Retina (tissue), 1 donor: ENCODE data around the gene ASCC3.

Source experiments
- DNase-seq: peaks from one replicate; pipeline ENCODE4 v3.0.0-alpha.2; 2016

ASCC3 gene

GRCh38 chr6:100573166-100573565 lies 308.0 kb downstream of the ASCC3 start:
- no peak for DNase-seq

DNA sequence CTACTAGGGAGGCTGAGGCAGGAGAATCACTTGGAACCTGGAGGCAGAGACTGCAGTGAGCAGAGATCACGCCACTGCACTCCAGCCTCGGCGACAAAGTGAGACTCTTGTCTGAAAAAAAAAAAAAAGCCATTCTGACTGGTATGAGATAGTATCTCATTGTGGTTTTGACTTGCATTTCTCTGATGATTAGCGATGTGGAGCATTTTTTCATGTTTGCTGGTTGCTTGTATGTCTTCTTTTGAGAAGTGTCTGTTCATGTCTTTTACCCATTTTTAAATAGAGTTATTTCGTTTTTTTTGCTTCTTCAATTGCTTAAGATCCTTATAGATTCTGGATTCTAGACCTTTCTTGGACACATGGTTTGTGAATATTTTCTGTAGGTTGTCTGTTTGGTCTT lies 312.9 kb downstream of the ASCC3 start:
- DNase-seq: no peak

- no peak for DNase-seq
Observed at GRCh38 chr6:100566563-100566962, 314.6 kb downstream of the ASCC3 start.

DNA sequence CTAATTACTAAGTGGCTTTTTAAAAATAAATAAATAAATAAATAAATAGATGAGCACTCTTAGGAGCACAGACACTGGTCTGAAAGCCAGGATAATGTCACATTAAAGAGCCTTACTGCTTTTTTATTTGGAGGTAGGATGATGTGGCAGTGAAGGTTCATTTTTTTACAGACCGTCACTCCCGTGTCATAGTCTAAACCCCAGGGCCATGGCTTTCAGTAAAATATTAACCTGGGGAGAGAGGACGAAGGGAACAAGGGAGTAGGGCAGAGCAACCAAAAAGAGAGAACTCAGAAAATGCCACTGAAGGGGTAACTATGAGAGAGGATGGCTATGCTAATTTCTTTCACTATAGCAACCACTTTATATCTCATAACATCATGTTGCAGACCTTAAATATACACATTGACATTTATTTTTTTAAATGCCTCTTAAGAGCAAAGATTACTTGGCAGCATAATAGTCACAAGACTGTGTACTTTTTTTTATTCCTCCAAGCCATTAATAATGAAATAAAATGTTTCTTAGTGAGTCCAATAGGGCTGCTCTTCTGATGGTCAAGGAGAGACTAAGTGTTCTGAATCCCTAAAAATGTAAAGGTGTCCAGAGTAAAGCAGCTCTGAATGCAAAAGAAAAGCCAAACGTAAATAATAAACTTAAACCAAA lies 315.6 kb downstream of the ASCC3 start:
- no peak for DNase-seq

DNA sequence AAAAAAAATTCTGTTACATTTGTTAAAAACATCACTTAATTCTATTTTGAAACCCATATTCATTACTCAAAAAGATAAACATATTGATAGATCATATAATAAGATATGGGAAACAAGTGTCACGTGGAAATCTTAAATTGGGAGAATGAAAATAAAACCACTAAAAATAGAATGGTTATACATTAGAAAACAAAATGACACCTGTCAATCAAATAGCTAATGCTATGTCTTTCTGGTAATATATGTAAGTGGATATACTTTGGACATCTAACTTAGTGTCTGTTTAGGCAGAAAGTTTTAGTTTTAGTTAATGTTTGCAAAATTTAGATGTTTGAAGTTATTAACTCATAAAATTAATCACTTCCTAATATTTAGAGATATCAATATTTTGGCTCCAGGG lies 321.3 kb downstream of the ASCC3 start:
- no peak for DNase-seq

- DNase-seq: no peak
Observed at GRCh38 chr6:100554228-100554627, 326.9 kb downstream of the ASCC3 start.

- peak; percentile 2 for DNase-seq
Observed at GRCh38 chr6:100553243-100553642, 327.9 kb downstream of the ASCC3 start.

DNA sequence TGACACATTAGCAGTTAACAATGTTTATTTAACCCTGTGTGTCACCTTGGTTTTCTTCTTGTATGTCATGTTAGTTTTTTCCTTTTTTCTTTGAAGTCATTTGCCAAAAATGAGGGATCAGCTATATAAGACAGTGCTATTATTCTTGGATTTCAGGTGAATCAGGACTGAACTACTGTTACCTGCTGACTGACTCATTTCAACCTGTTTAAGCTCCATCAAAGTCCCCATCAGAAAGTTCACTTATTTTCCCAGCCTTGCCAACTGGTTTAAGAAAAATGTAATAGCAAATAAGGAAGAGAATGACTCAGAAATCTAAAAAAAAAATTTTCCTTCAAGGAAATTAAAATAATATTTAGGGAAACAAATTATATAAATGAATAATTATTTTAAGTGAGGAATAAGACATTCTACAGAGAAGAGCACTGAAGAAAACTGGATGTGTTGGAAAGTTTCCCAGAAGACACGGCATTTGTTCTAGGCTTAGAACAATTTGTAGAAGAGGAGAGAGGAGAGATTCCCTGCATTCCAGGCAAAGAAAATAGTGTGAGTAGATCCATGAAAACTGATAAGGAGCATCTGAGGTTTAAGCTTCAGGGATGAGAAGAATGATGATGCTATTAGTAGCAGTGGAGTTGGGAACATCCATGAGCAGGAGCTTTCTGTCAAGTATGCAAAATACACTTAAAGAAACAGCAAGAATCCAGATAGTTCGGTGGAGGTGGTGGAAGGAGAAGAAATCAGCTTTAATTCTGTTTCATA lies 331.5 kb downstream of the ASCC3 start:
- DNase-seq: no peak

DNA sequence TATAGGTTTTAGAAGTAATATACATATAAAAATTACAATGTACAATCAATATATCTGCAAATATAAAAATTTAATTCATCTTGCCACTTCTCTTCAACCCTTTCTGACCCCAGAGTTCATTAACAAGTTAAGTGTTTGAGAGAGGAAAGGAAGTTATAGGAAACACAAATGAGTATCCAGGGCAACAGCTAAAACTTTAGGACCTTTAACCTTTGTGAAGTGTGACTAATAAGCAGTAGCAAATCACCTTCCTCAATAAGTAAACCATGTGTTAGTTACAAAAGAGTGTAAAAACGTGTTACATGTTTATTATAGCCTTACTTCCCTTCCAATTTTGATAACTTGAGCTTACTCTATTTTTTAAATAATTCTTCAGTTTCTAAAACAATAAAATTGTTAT lies 343.0 kb downstream of the ASCC3 start:
- DNase-seq: no peak

GRCh38 chr6:100518588-100518987 lies 362.5 kb downstream of the ASCC3 start:
- DNase-seq: no peak

DNA sequence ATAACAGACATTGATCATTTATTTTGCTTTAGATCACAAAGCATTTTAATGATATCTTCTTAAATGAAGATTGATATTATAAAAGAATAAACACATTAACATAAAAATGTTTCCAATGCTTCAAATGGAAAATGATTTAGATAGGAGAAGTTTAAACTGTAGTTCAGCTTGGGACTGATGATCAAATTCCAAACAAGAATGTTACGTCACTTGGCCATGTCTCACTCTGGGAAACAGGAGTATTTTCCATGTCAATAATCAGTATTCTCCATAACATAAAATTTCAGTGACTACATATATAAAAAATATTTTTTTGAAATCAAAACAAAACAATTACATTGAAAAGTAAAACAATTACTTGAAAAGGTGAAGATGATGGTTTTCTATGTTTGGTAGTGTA lies 363.5 kb downstream of the ASCC3 start:
- DNase-seq: no peak

- DNase-seq: no peak
Observed at GRCh38 chr6:100517106-100517505, 364.0 kb downstream of the ASCC3 start.

DNA sequence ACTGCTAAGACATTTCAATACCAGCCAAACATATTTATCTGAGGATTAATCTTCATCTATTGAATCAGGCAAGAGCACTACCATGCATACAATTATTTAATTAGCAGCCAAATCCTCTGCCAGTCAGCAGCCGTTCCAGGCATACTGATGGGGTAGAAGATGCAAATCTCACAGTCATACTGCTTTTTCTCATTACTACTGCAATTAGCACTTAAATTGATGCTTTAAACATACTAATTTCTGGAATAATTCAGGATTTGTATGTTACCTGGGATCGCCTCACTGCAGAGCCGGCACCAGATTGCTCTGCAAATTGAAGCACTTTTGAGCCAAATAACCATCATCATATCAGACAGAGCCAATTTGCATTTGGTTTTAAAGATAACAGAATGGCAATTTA lies 366.5 kb downstream of the ASCC3 start:
- no peak for DNase-seq

DNA sequence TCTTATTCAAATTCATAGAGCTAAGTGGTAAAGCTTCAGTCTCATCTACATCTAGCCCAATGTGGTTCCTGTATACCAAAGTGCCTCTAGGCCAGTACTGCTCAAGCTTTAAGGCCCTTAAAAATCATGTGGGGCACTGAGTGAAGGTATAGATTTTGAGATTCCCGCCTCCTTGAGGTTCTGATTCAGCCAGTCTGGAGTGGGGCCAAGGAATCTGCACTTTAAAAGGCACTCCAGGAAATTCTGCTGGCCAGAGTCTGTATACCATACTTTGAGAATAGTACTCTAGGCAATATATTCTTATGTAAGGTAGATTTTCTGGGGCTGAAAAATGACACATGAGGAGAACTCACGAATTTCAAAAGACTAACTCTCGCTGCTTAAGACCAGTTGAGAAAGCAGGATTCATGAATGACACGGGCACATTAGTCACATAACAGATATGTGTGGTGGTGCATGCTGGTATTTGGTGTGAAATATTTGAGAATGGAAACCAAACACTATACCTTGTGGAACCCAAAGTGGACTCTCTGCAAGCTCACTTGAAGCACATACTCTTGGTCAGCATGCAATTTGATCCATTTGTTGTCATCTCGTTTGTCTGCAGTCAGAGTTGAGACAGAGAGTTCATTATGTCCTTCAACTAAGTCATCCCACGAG lies 368.8 kb downstream of the ASCC3 start:
- DNase-seq: no peak

DNA sequence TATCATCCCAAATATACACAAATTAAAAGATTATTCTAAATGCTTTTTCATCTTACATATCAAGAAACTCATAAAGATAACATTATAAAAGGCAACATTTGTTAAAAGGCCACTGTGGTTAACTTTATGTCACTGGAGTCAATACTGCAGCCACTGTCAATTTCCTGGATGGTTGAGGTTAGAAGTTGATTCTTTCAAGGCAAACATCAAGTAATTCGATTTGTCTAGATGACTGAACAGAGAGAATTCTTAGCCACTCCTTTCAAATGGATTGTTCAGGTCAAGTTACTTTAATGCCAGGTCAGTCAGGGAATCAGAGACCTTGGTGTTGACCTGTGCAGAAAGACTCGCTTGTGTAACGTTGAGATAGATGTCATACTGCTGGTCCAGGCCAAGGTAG lies 372.0 kb downstream of the ASCC3 start:
- DNase-seq: no peak

DNA sequence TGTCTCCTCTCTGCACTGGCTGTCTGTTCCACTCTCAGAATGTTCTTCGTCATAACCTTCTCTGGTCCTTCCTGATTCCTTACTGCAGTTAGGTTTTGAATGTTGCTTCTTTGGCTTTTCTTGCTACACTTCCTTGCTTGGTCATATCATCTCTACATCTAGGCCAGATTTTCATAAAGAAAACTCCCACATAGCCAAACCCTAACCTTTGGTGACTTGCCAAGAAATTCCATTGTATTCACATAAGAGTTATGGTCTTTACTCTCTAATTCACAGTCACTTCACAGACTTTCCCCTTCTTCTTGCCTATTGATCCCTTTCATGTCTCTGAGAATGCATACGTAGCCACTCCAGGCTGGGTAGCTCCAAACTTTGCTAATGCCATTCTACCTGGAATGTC lies 374.5 kb downstream of the ASCC3 start:
- DNase-seq: no peak

DNA sequence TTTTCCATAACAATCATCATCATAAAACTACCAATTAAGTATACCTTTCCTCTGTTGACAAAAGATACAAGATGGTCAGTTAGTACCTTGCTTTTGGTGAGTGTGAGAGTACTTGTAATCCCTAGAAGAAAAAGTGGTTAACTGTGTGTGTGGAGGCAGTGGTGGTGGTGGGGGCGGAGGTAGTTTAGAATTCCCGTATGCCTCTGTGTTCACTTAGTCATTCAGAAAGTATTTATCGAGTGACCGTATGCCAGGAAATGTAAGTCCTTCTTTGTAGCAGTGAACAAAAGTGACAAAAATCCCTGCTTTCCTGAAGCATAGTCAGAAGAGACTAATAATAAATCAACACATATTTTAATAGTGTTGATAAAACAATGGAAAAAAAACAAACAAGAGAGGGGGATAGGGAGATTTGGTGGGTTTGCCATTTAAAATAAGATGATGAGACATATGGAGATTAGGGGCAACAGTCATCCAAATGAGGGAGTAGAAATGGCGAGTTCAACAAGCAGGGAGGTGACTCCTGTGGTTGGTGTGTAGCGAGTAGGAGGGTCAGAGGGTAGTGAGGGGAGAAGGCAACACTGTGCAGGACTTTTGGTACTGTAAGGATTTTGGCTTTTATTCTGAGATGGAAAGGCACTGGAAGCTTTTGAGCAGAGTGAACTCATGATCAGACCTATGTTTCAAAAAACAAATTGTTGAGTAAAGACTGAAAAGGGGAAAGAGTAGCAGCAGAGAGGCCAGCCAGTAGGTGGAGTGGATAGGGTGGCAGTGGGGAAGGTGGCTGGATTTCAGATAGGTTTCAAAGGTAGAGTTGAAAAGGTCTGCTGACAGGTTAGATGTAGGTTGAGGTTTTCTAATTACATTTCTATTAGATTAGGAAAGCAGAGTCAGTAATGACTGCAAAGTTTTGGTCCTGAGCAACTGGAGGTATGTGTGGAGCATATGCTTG lies 376.1 kb downstream of the ASCC3 start:
- DNase-seq: no peak

DNA sequence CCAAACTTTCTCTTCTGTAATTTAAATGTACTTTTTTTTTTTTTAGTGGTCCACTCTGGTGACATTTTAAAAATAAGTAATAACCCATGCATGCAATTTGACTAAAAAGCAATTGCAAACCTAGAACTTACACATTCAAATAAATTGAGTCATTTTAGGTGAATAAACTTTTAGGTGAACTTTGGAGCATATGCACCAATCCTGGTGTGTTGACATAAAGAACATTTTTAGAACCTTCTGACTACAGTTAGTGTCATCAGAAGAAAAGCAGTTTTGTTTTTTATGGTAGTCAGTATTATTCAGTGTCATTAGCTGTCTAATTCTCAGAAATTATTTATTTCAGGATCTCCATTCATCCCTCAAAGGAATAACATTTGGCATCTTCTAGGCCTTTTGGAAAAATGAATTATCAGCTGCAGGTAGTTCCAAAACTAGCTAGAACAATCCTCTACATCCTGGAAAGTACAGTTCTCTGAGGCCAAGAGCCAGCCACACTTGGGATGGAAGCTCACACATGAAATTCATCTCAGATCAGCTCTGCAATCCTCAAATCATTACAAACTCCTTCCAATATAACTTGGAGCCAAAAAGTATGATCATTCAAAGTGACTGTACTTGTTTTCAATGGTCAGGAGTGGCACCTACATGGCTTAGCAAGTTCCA lies 378.0 kb downstream of the ASCC3 start:
- DNase-seq: no peak

DNA sequence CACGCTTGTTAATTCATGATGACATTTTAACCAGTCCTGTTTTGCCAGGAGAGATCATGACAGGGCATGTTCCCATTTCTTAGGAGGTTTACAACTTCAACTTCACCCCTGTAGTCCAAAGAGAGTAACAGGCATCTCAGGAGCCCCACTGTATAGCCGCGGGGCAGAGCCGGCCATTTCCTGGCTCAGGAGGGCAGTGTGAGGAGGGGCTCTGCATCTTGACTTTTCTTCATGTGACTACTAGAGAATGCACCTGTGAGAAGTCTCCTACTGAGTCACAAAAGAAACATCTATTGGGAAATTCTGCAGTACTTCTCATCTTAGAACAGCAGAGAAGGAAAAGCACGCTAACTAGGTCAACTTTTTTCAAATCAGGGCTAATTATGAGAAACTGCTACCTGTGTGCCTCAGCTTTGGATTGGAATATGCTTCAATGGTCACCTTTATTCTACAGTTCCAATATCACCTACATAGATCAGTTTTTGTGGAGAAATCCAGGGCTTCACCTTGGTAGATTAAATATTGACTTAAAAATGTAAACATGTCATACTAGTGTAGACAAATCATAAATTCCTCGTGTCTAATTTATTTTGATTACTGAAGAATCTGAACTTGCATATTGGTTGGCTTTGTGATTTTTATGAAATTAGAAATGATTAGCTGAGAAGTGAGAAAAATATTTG lies 387.8 kb downstream of the ASCC3 start:
- no peak for DNase-seq

DNA sequence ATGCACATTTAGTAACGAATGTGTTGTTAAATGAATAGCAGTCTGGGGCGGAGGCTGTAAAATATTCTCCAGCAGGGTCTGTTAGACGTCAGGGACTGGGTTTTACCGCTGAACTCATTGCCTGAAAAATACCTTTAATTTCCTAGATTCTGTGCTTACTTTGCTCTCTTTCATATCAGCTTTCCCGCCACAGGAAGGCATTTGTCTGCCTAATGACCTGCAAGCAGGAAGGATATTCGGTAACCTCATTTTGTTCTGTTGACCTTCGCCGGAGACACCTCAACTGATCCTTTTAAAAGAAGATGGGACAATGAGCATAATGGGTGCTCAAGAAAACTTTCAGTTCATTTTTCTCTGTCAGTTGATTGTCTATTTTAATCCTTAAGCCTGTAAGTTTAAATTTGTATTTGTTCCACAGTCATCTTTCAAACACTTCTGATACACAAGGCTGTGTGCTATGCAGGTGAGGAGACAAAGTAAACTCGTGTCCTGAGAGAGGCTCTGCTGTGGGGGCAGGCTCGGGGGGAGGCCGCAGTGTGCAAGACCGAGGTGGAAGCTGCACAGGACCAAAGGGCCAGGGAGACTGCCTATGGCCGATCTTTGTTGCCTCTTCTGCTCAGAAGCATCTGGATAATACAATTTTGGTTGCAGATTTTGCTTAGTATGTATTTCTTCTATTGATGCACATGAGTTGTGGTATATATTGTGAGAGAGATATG lies 389.0 kb downstream of the ASCC3 start:
- DNase-seq: no peak

GRCh38 chr6:100490065-100490464 lies 391.1 kb downstream of the ASCC3 start:
- no peak for DNase-seq
